GM23338 (cell line): ENCODE results near the gene THADA. TPM values are rescaled to one million over a fixed set of nuclear protein-coding genes. Genes with fewer than 3 reads are reported as not detected.

Source experiments
- ATAC-seq: fragments of 200-7000 bp; cut with Tn5 transposase; 3 replicates; pipeline ENCODE4 v1.9.1; 2020
- DNase-seq: peaks from one replicate; pipeline ENCODE4 v3.0.0-alpha.2; 2015; ENCODE audit warnings: low spot score
- H2AFZ ChIP-seq: fragments of 200-600 bp; sonication (generic); 2 replicates; pipeline ENCODE4 v1.8.0; 2016; ENCODE audit warnings: antibody characterized with exemption, mild to moderate bottlenecking, moderate library complexity
- H3F3A ChIP-seq: fragments of 200-600 bp; sonication (generic); replicated peaks from 2 replicates; pipeline ENCODE4 v1.8.0; 2017; ENCODE audit warnings: antibody characterized with exemption, mixed run types, low read depth
- H3K27ac ChIP-seq: fragments of 200-600 bp; sonication (generic); 2 replicates; pipeline ENCODE4 v1.6.1; 2016; ENCODE audit warnings: low read depth
- H3K27me3 ChIP-seq: fragments of 200-600 bp; sonication (generic); 2 replicates; pipeline ENCODE4 v1.8.0; 2016; ENCODE audit warnings: mild to moderate bottlenecking, mixed run types, moderate library complexity; ENCODE audit not compliant: insufficient read depth
- H3K36me3 ChIP-seq: fragments of 200-600 bp; sonication (generic); 2 replicates; pipeline ENCODE4 v1.8.0; 2016; ENCODE audit warnings: mild to moderate bottlenecking; ENCODE audit not compliant: insufficient read depth
- H3K4me1 ChIP-seq: fragments of 200-600 bp; sonication (generic); 2 replicates; pipeline ENCODE4 v1.8.0; 2016; ENCODE audit warnings: mild to moderate bottlenecking, moderate library complexity; ENCODE audit not compliant: insufficient read depth
- H3K4me2 ChIP-seq: fragments of 200-600 bp; sonication (generic); 2 replicates; pipeline ENCODE4 v1.7.1; 2017; ENCODE audit warnings: mixed run types
- H3K4me3 ChIP-seq: fragments of 200-600 bp; sonication (generic); 2 replicates; pipeline ENCODE4 v1.6.1; 2016; ENCODE audit warnings: mixed run types
- H3K79me2 ChIP-seq: fragments of 200-600 bp; sonication (generic); replicated peaks from 2 replicates; pipeline ENCODE4 v1.8.0; 2017; ENCODE audit warnings: mild to moderate bottlenecking; ENCODE audit not compliant: insufficient read depth
- H3K9me2 ChIP-seq: fragments of 200-600 bp; sonication (generic); 2 replicates; pipeline ENCODE4 v1.8.0; 2017; ENCODE audit not compliant: insufficient read depth
- H4K20me1 ChIP-seq: fragments of 200-600 bp; sonication (generic); replicated peaks from 2 replicates; pipeline ENCODE4 v1.8.0; 2017; ENCODE audit warnings: mild to moderate bottlenecking; ENCODE audit not compliant: insufficient read depth
- H3K27ac Mint-ChIP-seq: 2 replicates; pipeline ENCODE4 v1.8.0; 2020; ENCODE audit warnings: inconsistent platforms, mild to moderate bottlenecking, moderate library complexity, mixed read lengths
- H3K27me3 Mint-ChIP-seq: 3 replicates; pipeline ENCODE4 v1.8.0; 2022; ENCODE audit warnings: low read depth, mild to moderate bottlenecking, moderate library complexity, mixed read lengths, inconsistent platforms; ENCODE audit not compliant: insufficient read depth, poor library complexity
- H3K36me3 Mint-ChIP-seq: 3 replicates; pipeline ENCODE4 v1.8.0; 2021; ENCODE audit warnings: low read depth, mild to moderate bottlenecking, inconsistent platforms, moderate library complexity, mixed read lengths
- H3K4me1 Mint-ChIP-seq: 3 replicates; pipeline ENCODE4 v1.8.0; 2020; ENCODE audit warnings: mild to moderate bottlenecking, inconsistent platforms, mixed read lengths
- H3K4me3 Mint-ChIP-seq: 3 replicates; pipeline ENCODE4 v1.8.0; 2021; ENCODE audit warnings: moderate library complexity, mild to moderate bottlenecking, inconsistent platforms, mixed read lengths
- H3K9me3 Mint-ChIP-seq: 3 replicates; pipeline ENCODE4 v1.8.0; 2020; ENCODE audit warnings: moderate library complexity, mild to moderate bottlenecking, inconsistent platforms, mixed read lengths
- CREB1 ChIP-seq: fragments of 250-450 bp; sonication (Bioruptor Pico); IDR thresholded peaks from 2 replicates; pipeline ENCODE4 v1.5.0; 2020; ENCODE audit warnings: low read depth, mild to moderate bottlenecking, moderate library complexity
- EZH2 ChIP-seq: fragments of 200-600 bp; sonication (generic); IDR thresholded peaks from one replicate; pipeline ENCODE4 v1.8.0; 2017; ENCODE audit warnings: antibody characterized with exemption, mild to moderate bottlenecking, low read depth; ENCODE audit not compliant: unreplicated experiment
- EZH2phosphoT487 ChIP-seq: fragments of 200-600 bp; sonication (generic); IDR thresholded peaks from one replicate; pipeline ENCODE4 v1.8.1; 2018; ENCODE audit warnings: antibody characterized with exemption; ENCODE audit not compliant: unreplicated experiment
- JUNB ChIP-seq: IDR thresholded peaks from one replicate; pipeline ENCODE4 v1.6.1; 2016; ENCODE audit warnings: antibody characterized with exemption; ENCODE audit not compliant: unreplicated experiment
- NANOG ChIP-seq: IDR thresholded peaks from 2 replicates; pipeline ENCODE4 v1.6.1; 2016; ENCODE audit warnings: antibody characterized with exemption, borderline replicate concordance
- POLR2AphosphoS5 ChIP-seq: IDR thresholded peaks from 2 replicates; pipeline ENCODE4 v1.6.1; 2016; ENCODE audit warnings: antibody characterized with exemption, low read depth
- ZNF114 ChIP-seq: fragments of 250-450 bp; sonication (Bioruptor Pico); IDR thresholded peaks from 2 replicates; pipeline ENCODE4 v1.5.0; 2020; ENCODE audit warnings: mild to moderate bottlenecking, moderate library complexity
- ZNF331 ChIP-seq: fragments of 250-450 bp; sonication (Bioruptor Pico); IDR thresholded peaks from 2 replicates; pipeline ENCODE4 v1.5.0; 2020; ENCODE audit warnings: low read depth, mild to moderate bottlenecking, moderate library complexity
- polyA plus RNA-seq: library from polyadenylated mRNA; unstranded; fragments of >200 nt; fragmentation: Nextera tagmentation; extraction: Ambion mirVana; gene quantifications from 2 replicates; pipeline ENCODE4 v1.2.1, GENCODE V29; 2016
- total RNA-seq: library from RNA; depleted of rRNA; stranded (reverse); fragments of >200 nt; shearing (Covaris generic); gene quantifications from 2 replicates; pipeline ENCODE4 v1.2.3, GENCODE V29; 2014
- TF ChIP-seq, protein P1 (sequence below): IDR thresholded peaks from 2 replicates; pipeline ENCODE4 v1.6.1; 2016; ENCODE audit warnings: antibody characterized with exemption
- TF ChIP-seq, protein P2 (sequence below): fragments of 250-450 bp; sonication (Bioruptor Pico); IDR thresholded peaks from 2 replicates; pipeline ENCODE4 v1.5.0; 2020; ENCODE audit warnings: mild to moderate bottlenecking, moderate library complexity
- TF ChIP-seq, protein P3 (sequence below), 2 experiments: fragments of 200-600 bp in 1 of 2; sonication (generic) in 1 of 2; conservative IDR thresholded peaks; 2 replicates each; pipeline versions ENCODE4 v1.5.1 to v1.6.1; 2016 to 2017; ENCODE audit warnings: antibody characterized with exemption in 2 of 2, low read depth in 2 of 2, mild to moderate bottlenecking in 2 of 2, moderate library complexity in 1 of 2
- TF ChIP-seq, protein P4 (sequence below): IDR thresholded peaks from one replicate; pipeline ENCODE4 v1.6.1; 2018; ENCODE audit warnings: antibody characterized with exemption; ENCODE audit not compliant: unreplicated experiment

Gene THADA
- total and polyA plus RNA-seq, 2 experiments from 2014 or later, result 17.0 to 30.7 TPM

DNA sequence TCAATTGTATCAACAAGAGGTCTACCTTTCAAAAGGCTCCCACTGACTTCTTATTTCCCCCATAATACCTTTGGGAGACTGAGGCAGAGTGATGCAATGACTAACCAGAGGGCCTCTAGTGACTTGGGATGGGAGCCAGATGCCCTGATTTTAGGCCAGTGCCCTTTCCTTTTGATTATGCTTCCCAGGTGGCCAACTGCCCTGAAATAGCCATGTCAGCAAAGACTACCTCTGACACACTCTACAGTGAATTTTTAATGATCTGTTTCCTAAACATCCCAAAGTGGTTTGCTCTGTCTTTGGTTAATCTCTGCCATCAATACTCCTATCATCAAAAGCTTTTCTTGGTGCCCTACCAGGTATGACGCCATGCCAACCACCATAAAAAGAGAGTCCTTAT, 303.5 kb downstream of the THADA start:
- H3K27ac ChIP-seq, result no peak overlapping the region
- no peak for ATAC-seq
- H3K4me3 Mint-ChIP-seq, result no peak overlapping the region
- H3K27ac Mint-ChIP-seq, result no peak overlapping the region
- no peaks in the 10 kb centered on the region for H3K79me2 ChIP-seq
- no peak for DNase-seq
- peaks cover 18% of the 10 kb centered on the region; the same call in 2 of the 3 replicates for H3K9me3 Mint-ChIP-seq
- H2AFZ ChIP-seq, result no peak overlapping the region
- no peaks in the 10 kb centered on the region for H3K36me3 ChIP-seq
- H4K20me1 ChIP-seq, result no peaks in the 10 kb centered on the region
- no peak overlapping the region for H3K4me2 ChIP-seq
- TF ChIP-seq, protein P1, sequence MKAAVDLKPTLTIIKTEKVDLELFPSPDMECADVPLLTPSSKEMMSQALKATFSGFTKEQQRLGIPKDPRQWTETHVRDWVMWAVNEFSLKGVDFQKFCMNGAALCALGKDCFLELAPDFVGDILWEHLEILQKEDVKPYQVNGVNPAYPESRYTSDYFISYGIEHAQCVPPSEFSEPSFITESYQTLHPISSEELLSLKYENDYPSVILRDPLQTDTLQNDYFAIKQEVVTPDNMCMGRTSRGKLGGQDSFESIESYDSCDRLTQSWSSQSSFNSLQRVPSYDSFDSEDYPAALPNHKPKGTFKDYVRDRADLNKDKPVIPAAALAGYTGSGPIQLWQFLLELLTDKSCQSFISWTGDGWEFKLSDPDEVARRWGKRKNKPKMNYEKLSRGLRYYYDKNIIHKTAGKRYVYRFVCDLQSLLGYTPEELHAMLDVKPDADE, result no peak
- TF ChIP-seq ZNF331 (no peak), JUNB (no peak), ZNF114 (CRISPR knock-in tag) (no peak), NANOG (no peak), EZH2phosphoT487 (no peak), POLR2AphosphoS5 (no peak), CREB1 (CRISPR knock-in tag) (no peak), EZH2 (no peak)
- TF ChIP-seq, protein P2, sequence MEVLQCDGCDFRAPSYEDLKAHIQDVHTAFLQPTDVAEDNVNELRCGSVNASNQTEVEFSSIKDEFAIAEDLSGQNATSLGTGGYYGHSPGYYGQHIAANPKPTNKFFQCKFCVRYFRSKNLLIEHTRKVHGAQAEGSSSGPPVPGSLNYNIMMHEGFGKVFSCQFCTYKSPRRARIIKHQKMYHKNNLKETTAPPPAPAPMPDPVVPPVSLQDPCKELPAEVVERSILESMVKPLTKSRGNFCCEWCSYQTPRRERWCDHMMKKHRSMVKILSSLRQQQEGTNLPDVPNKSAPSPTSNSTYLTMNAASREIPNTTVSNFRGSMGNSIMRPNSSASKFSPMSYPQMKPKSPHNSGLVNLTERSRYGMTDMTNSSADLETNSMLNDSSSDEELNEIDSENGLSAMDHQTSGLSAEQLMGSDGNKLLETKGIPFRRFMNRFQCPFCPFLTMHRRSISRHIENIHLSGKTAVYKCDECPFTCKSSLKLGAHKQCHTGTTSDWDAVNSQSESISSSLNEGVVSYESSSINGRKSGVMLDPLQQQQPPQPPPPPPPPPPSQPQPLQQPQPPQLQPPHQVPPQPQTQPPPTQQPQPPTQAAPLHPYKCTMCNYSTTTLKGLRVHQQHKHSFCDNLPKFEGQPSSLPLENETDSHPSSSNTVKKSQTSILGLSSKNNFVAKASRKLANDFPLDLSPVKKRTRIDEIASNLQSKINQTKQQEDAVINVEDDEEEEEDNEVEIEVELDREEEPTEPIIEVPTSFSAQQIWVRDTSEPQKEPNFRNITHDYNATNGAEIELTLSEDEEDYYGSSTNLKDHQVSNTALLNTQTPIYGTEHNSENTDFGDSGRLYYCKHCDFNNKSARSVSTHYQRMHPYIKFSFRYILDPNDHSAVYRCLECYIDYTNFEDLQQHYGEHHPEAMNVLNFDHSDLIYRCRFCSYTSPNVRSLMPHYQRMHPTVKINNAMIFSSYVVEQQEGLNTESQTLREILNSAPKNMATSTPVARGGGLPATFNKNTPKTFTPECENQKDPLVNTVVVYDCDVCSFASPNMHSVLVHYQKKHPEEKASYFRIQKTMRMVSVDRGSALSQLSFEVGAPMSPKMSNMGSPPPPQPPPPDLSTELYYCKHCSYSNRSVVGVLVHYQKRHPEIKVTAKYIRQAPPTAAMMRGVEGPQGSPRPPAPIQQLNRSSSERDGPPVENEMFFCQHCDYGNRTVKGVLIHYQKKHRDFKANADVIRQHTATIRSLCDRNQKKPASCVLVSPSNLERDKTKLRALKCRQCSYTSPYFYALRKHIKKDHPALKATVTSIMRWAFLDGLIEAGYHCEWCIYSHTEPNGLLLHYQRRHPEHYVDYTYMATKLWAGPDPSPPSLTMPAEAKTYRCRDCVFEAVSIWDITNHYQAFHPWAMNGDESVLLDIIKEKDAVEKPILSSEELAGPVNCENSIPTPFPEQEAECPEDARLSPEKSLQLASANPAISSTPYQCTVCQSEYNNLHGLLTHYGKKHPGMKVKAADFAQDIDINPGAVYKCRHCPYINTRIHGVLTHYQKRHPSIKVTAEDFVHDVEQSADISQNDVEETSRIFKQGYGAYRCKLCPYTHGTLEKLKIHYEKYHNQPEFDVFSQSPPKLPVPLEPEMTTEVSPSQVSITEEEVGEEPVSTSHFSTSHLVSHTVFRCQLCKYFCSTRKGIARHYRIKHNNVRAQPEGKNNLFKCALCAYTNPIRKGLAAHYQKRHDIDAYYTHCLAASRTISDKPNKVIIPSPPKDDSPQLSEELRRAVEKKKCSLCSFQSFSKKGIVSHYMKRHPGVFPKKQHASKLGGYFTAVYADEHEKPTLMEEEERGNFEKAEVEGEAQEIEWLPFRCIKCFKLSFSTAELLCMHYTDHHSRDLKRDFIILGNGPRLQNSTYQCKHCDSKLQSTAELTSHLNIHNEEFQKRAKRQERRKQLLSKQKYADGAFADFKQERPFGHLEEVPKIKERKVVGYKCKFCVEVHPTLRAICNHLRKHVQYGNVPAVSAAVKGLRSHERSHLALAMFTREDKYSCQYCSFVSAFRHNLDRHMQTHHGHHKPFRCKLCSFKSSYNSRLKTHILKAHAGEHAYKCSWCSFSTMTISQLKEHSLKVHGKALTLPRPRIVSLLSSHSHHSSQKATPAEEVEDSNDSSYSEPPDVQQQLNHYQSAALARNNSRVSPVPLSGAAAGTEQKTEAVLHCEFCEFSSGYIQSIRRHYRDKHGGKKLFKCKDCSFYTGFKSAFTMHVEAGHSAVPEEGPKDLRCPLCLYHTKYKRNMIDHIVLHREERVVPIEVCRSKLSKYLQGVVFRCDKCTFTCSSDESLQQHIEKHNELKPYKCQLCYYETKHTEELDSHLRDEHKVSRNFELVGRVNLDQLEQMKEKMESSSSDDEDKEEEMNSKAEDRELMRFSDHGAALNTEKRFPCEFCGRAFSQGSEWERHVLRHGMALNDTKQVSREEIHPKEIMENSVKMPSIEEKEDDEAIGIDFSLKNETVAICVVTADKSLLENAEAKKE (CRISPR knock-in tag), result no peak
- TF ChIP-seq, protein P3, sequence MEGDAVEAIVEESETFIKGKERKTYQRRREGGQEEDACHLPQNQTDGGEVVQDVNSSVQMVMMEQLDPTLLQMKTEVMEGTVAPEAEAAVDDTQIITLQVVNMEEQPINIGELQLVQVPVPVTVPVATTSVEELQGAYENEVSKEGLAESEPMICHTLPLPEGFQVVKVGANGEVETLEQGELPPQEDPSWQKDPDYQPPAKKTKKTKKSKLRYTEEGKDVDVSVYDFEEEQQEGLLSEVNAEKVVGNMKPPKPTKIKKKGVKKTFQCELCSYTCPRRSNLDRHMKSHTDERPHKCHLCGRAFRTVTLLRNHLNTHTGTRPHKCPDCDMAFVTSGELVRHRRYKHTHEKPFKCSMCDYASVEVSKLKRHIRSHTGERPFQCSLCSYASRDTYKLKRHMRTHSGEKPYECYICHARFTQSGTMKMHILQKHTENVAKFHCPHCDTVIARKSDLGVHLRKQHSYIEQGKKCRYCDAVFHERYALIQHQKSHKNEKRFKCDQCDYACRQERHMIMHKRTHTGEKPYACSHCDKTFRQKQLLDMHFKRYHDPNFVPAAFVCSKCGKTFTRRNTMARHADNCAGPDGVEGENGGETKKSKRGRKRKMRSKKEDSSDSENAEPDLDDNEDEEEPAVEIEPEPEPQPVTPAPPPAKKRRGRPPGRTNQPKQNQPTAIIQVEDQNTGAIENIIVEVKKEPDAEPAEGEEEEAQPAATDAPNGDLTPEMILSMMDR (conservative IDR thresholded peaks at IDR 0.05; ENCODE audit: low read depth in 2 of 2), result no peak
- TF ChIP-seq, protein P4, sequence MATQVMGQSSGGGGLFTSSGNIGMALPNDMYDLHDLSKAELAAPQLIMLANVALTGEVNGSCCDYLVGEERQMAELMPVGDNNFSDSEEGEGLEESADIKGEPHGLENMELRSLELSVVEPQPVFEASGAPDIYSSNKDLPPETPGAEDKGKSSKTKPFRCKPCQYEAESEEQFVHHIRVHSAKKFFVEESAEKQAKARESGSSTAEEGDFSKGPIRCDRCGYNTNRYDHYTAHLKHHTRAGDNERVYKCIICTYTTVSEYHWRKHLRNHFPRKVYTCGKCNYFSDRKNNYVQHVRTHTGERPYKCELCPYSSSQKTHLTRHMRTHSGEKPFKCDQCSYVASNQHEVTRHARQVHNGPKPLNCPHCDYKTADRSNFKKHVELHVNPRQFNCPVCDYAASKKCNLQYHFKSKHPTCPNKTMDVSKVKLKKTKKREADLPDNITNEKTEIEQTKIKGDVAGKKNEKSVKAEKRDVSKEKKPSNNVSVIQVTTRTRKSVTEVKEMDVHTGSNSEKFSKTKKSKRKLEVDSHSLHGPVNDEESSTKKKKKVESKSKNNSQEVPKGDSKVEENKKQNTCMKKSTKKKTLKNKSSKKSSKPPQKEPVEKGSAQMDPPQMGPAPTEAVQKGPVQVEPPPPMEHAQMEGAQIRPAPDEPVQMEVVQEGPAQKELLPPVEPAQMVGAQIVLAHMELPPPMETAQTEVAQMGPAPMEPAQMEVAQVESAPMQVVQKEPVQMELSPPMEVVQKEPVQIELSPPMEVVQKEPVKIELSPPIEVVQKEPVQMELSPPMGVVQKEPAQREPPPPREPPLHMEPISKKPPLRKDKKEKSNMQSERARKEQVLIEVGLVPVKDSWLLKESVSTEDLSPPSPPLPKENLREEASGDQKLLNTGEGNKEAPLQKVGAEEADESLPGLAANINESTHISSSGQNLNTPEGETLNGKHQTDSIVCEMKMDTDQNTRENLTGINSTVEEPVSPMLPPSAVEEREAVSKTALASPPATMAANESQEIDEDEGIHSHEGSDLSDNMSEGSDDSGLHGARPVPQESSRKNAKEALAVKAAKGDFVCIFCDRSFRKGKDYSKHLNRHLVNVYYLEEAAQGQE, result no peak
- no peaks in the 10 kb centered on the region for H3F3A ChIP-seq
- H3K27me3 ChIP-seq, result no peaks in the 10 kb centered on the region
- peaks cover 22% of the 10 kb centered on the region; the same call in 2 of the 3 replicates for H3K36me3 Mint-ChIP-seq
- no peaks in the 10 kb centered on the region; the same call in 1 of the 2 replicates for H3K9me2 ChIP-seq
- H3K4me1 ChIP-seq, result no peaks in the 10 kb centered on the region
- H3K27me3 Mint-ChIP-seq, result no peaks in the 10 kb centered on the region
- H3K4me1 Mint-ChIP-seq, result no peaks in the 10 kb centered on the region
- no peak overlapping the region for H3K4me3 ChIP-seq
